BJ (cell line): ENCODE results near the gene TAF11L14. TPM values are rescaled to one million over a fixed set of nuclear protein-coding genes. Genes with fewer than 3 reads are reported as not detected.

Experiments used
- CTCF ChIA-PET: fragments of 350-600 bp; formaldehyde crosslinking; extraction: SDS; loops from one replicate; lab custom pipeline; 2021; ENCODE audit warnings: antibody characterized with exemption, inconsistent platforms; lab: Yijun Ruan, JAX
- POLR2A ChIA-PET: fragments of 300-600 bp; sonication (Branson Sonifier 250); formaldehyde crosslinking; extraction: SDS; loops from one replicate; lab custom pipeline; 2021; ENCODE audit warnings: antibody characterized with exemption; lab: Charles Lee
- DNase-seq: peaks from one replicate; pipeline ENCODE4 v3.0.0-alpha.2; 2011; ENCODE audit warnings: low read depth
- H3K27me3 ChIP-seq: 2 replicates; pipeline ENCODE4 v1.6.0; 2011; ENCODE audit warnings: low read length; ENCODE audit not compliant: control insufficient read depth, insufficient read depth
- H3K36me3 ChIP-seq: 2 replicates; pipeline ENCODE4 v1.5.1; 2011; ENCODE audit warnings: low read length; ENCODE audit not compliant: control insufficient read depth, insufficient read depth
- H3K4me3 ChIP-seq: 2 replicates; pipeline ENCODE4 v1.5.1; 2011; ENCODE audit warnings: low read depth, mild to moderate bottlenecking, control low read depth, low read length
- CTCF ChIP-seq: IDR thresholded peaks from 2 replicates; pipeline ENCODE4 v1.5.1; 2011; ENCODE audit warnings: low read depth, mild to moderate bottlenecking, control low read depth, inconsistent platforms, low read length, moderate library complexity; ENCODE audit not compliant: insufficient read depth
- polyA plus RNA-seq: library from polyadenylated mRNA; depleted of rRNA; stranded (reverse); fragments of >200 nt; gene quantifications from 2 replicates; pipeline ENCODE4 v1.2.3, GENCODE V29; 2011; rRNA removed
- small RNA-seq: library from RNA; depleted of rRNA; stranded (forward); fragments of <200 nt; gene quantifications from one replicate; pipeline ENCODE3, GENCODE V24; 2012; ENCODE audit warnings: low replicate concordance, low read depth; ENCODE audit not compliant: insufficient read length

The TAF11L14 gene
- polyA plus RNA-seq, 1 experiment = not detected

- CTCF ChIA-PET = no interaction called here
- no peak overlapping the region for H3K4me3 ChIP-seq
- TF ChIP-seq CTCF = no peak
Observed at GRCh38 chr5:17678751-17679324, 44.6 kb downstream of the TAF11L14 start.

GRCh38 chr5:17679597-17680203 is 45.4 kb downstream of the TAF11L14 start:
- POLR2A ChIA-PET = no interaction called here
- no peak for TF ChIP-seq CTCF
- CTCF ChIA-PET = no interaction called here
- Histone ChIP-seq H3K36me3 (no peaks in the 10 kb centered on the region), H3K4me3 (no peak overlapping the region), H3K27me3 (no peaks in the 10 kb centered on the region)
- DNase-seq = no peak

More at GRCh38 chr5:17678751-17679324, 44.6 kb downstream of the TAF11L14 start:
- DNase-seq = no peak
- Histone ChIP-seq H3K36me3 (no peaks in the 10 kb centered on the region), H3K27me3 (no peaks in the 10 kb centered on the region)
- POLR2A ChIA-PET = no interaction called here

GRCh38 chr5:17680737-17681136 is 46.5 kb downstream of the TAF11L14 start:
- TF ChIP-seq CTCF = no peak
- POLR2A ChIA-PET = no interaction called here
- CTCF ChIA-PET = interaction anchor here (1.3 kb wide), 1 partner anchor 15 kb away, joined by 3 read pairs; no protein-coding TSS in a partner anchor
- no peak for DNase-seq
- no peaks in the 10 kb centered on the region for H3K36me3 ChIP-seq
- no peaks in the 10 kb centered on the region for H3K27me3 ChIP-seq
- no peak overlapping the region for H3K4me3 ChIP-seq

Small RNA genes within 50 kb of the gene (small RNA-seq; reads per million reads assigned to genes)
- not detected for gene AC233724.1
- not detected for gene AC233724.12
- not detected for gene AC233724.2
- gene AC233724.3 = not detected
- not detected for gene AC233724.4
- gene AC233724.6 = not detected
- not detected for gene AC233724.7

Other genes starting within 250 kb of the TAF11L14 start
- not detected in 2 replicates for gene TAF11L2, start 136.2 kb upstream of the TAF11L14 start, polyA plus RNA-seq
- gene TAF11L3, start 116.1 kb upstream of the TAF11L14 start, polyA plus RNA-seq = not detected in 2 replicates
- not detected in 2 replicates for gene TAF11L4, start 112.7 kb upstream of the TAF11L14 start, polyA plus RNA-seq
- not detected in 2 replicates for gene TAF11L5, start 109.2 kb upstream of the TAF11L14 start, polyA plus RNA-seq
- gene TAF11L6, start 105.8 kb upstream of the TAF11L14 start, polyA plus RNA-seq = not detected in 2 replicates
- not detected in 2 replicates for gene TAF11L7, start 48.7 kb upstream of the TAF11L14 start, polyA plus RNA-seq
- gene TAF11L8, start 43.5 kb upstream of the TAF11L14 start, polyA plus RNA-seq = not detected in 2 replicates
- gene TAF11L9, start 40.1 kb upstream of the TAF11L14 start, polyA plus RNA-seq = not detected in 2 replicates
- gene TAF11L10, start 36.6 kb upstream of the TAF11L14 start, polyA plus RNA-seq = not detected in 2 replicates
- not detected in 2 replicates for gene TAF11L11, start 30.3 kb upstream of the TAF11L14 start, polyA plus RNA-seq
- gene TAF11L12, start 24.1 kb upstream of the TAF11L14 start, polyA plus RNA-seq = not detected in 2 replicates
- gene TAF11L13, start 2.4 kb upstream of the TAF11L14 start, polyA plus RNA-seq = not detected in 2 replicates